Right lobe of liver (tissue), 6 donors: ENCODE measurements around the gene PARP1. TPM values are rescaled to one million over a fixed set of nuclear protein-coding genes. Genes with fewer than 3 reads are reported as not detected.

Source experiments
- ATAC-seq, 4 donors: fragments of 200-7000 bp; cut with Tn5 transposase; one replicate each; pipeline ENCODE4 v1.9.1; 2020; ENCODE audit warnings: mild to moderate bottlenecking in 4 of 4, moderate library complexity in 4 of 4
- DNase-seq, 3 donors: peaks; one replicate each; pipeline ENCODE4 v3.0.0-alpha.2; 2020
- H3K27ac ChIP-seq, 3 donors: fragments of 200-600 bp; one replicate each; pipeline ENCODE4 v1.8.0; 2022
- H3K27me3 ChIP-seq, 2 donors: fragments of 200-600 bp; one replicate each; pipeline ENCODE4 v1.8.0; 2022
- H3K36me3 ChIP-seq, 4 donors: fragments of 200-600 bp; sonication (generic) in 1 of 4; one replicate each; pipeline versions ENCODE4 v1.5.1 to v1.8.0; 2017 to 2022; ENCODE audit warnings: control low read depth in 1 of 4
- H3K4me1 ChIP-seq, 4 donors: fragments of 200-600 bp; sonication (generic) in 1 of 4; one replicate each; pipeline versions ENCODE4 v1.5.1 to v1.8.0; 2017 to 2022; ENCODE audit warnings: control low read depth in 1 of 4
- H3K4me3 ChIP-seq, 3 donors: fragments of 200-600 bp; one replicate each; pipeline ENCODE4 v1.8.0; 2022
- H3K9me3 ChIP-seq, 4 donors: fragments of 200-600 bp; sonication (generic) in 1 of 4; one replicate each; pipeline versions ENCODE4 v1.5.1 to v1.8.0; 2017 to 2022; ENCODE audit warnings: control low read depth in 1 of 4
- CTCF ChIP-seq, 4 donors: fragments of 200-600 bp in 3 of 4; fragments of 450-650 bp in 1 of 4; IDR thresholded peaks; one replicate each; pipeline versions ENCODE4 v1.5.1 to v1.8.0; 2016 to 2022; ENCODE audit warnings: antibody characterized with exemption in 4 of 4, mild to moderate bottlenecking in 2 of 4
- POLR2A ChIP-seq: fragments of 450-650 bp; IDR thresholded peaks from one replicate; pipeline ENCODE4 v1.6.1; 2017; ENCODE audit warnings: antibody characterized with exemption, mild to moderate bottlenecking
- WGBS: methylation state at CpG from one replicate; pipeline ENCODE4 v1.1.6; 2018; ENCODE audit warnings: low coverage, low lambda C conversion rate; ENCODE audit not compliant: insufficient coverage; ENCODE audit errors: missing lambda C conversion rate; 5-methylcytosine and 5-hydroxymethylcytosine counted together
- intact Hi-C, 2 donors: fragments of 100-400 bp; cut with DNase I; formaldehyde crosslinking; loops; one replicate each; pipeline versions ENCODE4 v1.11.2 to v1.14.1; 2022
- total RNA-seq, 6 experiments: library from RNA; depleted of rRNA in 2 of 6; stranded (reverse); fragments of >200 nt in 2 of 6; fragmentation: NEBNext Ultra II Directional in 3 of 6; extraction: Animal tissue kit (Norgen Biotek cat#: 25700) in 3 of 6; gene quantifications; one replicate each; pipeline versions ENCODE4 v1.1.0 to v1.2.4, GENCODE V29; 2016 to 2023
- donor health status: DM: no; HTN: yes; CAD: no.
- donor health status: DM: no; HTN: no; CAD: no.
- donor health status: DM: no; HTN: no; CAD: no.
- donor health status: DM: no; HTN: yes; CAD: no.
- donor health status: DM: no; HTN: yes; CAD: no.

PARP1 gene
- total RNA-seq, 6 experiments from 2014 or later = 38.2 to 74.3 (median 60.1) TPM

- WGBS = 45% methylated on average over 7 of the region's 8 CpGs
- no peak overlapping the region for H3K27ac ChIP-seq
- H3K27me3 ChIP-seq = no peaks in the 10 kb centered on the region
- H3K9me3 ChIP-seq = no peaks in the 10 kb centered on the region
- peak; percentile 58 to 82 (median 78) for ATAC-seq
- no peak overlapping the region for H3K4me3 ChIP-seq
- no peaks in the 10 kb centered on the region for H3K36me3 ChIP-seq
- H3K4me1 ChIP-seq = no peaks in the 10 kb centered on the region
- intact Hi-C loops = loop anchor here (10.0 kb wide), 1 partner anchor 180 kb away; no protein-coding TSS in a partner anchor
- TF ChIP-seq CTCF (IDR thresholded peaks at IDR 0.05) = peak; percentile 51 to 65 (median 61)
- no peak for TF ChIP-seq POLR2A
- no peak for DNase-seq
Measured at GRCh38 chr1:226424221-226425003, 16.5 kb upstream of the PARP1 start.

- Histone ChIP-seq H3K27me3 (no peaks in the 10 kb centered on the region), H3K27ac (no peak overlapping the region), H3K4me3 (no peak overlapping the region), H3K4me1 (no peaks in the 10 kb centered on the region), H3K36me3 (no peaks in the 10 kb centered on the region), H3K9me3 (no peaks in the 10 kb centered on the region)
- intact Hi-C loops = loop anchor here (10.0 kb wide), 1 partner anchor 182 kb away; no protein-coding TSS in a partner anchor
- no peak for TF ChIP-seq POLR2A
- no peak for TF ChIP-seq CTCF (IDR thresholded peaks at IDR 0.05)
- 97% methylated on average over 6 of the region's 6 CpGs for WGBS
- ATAC-seq (no peak), DNase-seq (no peak)
Measured at GRCh38 chr1:226422478-226422877, 14.6 kb upstream of the PARP1 start.

- Histone ChIP-seq H3K4me3 (no peak overlapping the region), H3K27ac (no peak overlapping the region), H3K4me1 (no peaks in the 10 kb centered on the region), H3K27me3 (no peaks in the 10 kb centered on the region), H3K36me3 (no peaks in the 10 kb centered on the region), H3K9me3 (no peaks in the 10 kb centered on the region)
- TF ChIP-seq POLR2A (no peak), CTCF (IDR thresholded peaks at IDR 0.05) (no peak)
- ATAC-seq (no peak), DNase-seq (no peak)
- WGBS = 73% methylated on average over 2 of the region's 3 CpGs
- intact Hi-C loops = loop anchor here (10.0 kb wide), 1 partner anchor 184 kb away; no protein-coding TSS in a partner anchor
Measured at GRCh38 chr1:226420897-226421296, 13.0 kb upstream of the PARP1 start.

- ATAC-seq = no peak
- WGBS = 93% methylated on average over 3 of the region's 5 CpGs
- Histone ChIP-seq H3K27me3 (no peaks in the 10 kb centered on the region), H3K27ac (no peak overlapping the region), H3K36me3 (no peaks in the 10 kb centered on the region), H3K4me3 (no peak overlapping the region), H3K4me1 (no peaks in the 10 kb centered on the region), H3K9me3 (no peaks in the 10 kb centered on the region)
- TF ChIP-seq CTCF (IDR thresholded peaks at IDR 0.05) (no peak), POLR2A (no peak)
- intact Hi-C loops = loop anchor here (10.0 kb wide), 1 partner anchor 184 kb away; no protein-coding TSS in a partner anchor
- no peak for DNase-seq
Measured at GRCh38 chr1:226420328-226420727, 12.4 kb upstream of the PARP1 start.
